Testis (tissue), 2 donors: ENCODE measurements around the gene ACYP1.

Source experiments
- POLR2A ChIP-seq: fragments of 450-650 bp; IDR thresholded peaks from one replicate; pipeline ENCODE4 v1.6.1; 2017; ENCODE audit warnings: antibody characterized with exemption, mild to moderate bottlenecking, moderate library complexity
- TF ChIP-seq, protein P1 (sequence below), 3 experiments: fragments of 450-650 bp in 2 of 3; fragments of 200-600 bp in 1 of 3; sonication (generic) in 1 of 3; IDR thresholded peaks; one replicate each; pipeline ENCODE4 v1.5.1; 2016 to 2019; ENCODE audit warnings: antibody characterized with exemption in 3 of 3, mild to moderate bottlenecking in 2 of 3, moderate library complexity in 1 of 3

DNA sequence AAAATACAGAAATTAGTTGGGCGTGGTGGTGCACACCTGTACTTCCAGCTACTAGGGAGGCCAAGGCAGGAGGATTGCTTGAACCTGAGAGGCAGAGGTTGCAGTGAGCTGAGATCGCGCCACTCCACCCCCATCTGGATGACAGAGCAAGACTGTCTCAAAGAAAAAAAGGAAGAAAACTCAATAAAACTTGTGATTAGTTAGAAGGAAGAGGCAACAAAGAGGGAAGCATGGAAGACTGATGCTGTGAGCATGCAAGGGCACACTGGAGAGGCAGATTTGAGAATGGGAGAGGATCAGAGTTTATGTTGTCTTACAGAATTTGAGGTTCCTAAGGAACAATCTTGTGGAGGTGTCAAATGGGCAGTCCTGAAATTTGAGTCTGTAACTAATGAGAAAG is 2.9 kb upstream of the ACYP1 start:
- TF ChIP-seq, protein P1, sequence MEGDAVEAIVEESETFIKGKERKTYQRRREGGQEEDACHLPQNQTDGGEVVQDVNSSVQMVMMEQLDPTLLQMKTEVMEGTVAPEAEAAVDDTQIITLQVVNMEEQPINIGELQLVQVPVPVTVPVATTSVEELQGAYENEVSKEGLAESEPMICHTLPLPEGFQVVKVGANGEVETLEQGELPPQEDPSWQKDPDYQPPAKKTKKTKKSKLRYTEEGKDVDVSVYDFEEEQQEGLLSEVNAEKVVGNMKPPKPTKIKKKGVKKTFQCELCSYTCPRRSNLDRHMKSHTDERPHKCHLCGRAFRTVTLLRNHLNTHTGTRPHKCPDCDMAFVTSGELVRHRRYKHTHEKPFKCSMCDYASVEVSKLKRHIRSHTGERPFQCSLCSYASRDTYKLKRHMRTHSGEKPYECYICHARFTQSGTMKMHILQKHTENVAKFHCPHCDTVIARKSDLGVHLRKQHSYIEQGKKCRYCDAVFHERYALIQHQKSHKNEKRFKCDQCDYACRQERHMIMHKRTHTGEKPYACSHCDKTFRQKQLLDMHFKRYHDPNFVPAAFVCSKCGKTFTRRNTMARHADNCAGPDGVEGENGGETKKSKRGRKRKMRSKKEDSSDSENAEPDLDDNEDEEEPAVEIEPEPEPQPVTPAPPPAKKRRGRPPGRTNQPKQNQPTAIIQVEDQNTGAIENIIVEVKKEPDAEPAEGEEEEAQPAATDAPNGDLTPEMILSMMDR (IDR thresholded peaks at IDR 0.05), result no peak
- TF ChIP-seq POLR2A, result no peak
